Common myeloid progenitor, CD34-positive (primary cell): Measurements from ENCODE around the gene HIBCH.
"Not testable (repeated sequence)": the region's sequence is repeated elsewhere in the genome, so short reads cannot be mapped to it uniquely, and the experiment has no call there.

Experiments used
- CTCF ChIA-PET: fragments of 350-600 bp; sonication (Branson Sonifier 250); formaldehyde crosslinking; loops from one replicate; lab custom pipeline; 2021; ENCODE audit warnings: antibody characterized with exemption; lab: Charles Lee
- POLR2A ChIA-PET: fragments of 350-600 bp; sonication (Branson Sonifier 250); formaldehyde crosslinking; loops from one replicate; lab custom pipeline; 2021; ENCODE audit warnings: antibody characterized with exemption; lab: Charles Lee
- DNase-seq, 3 donors: peaks; one replicate each; pipeline versions ENCODE4 v3.0.0 to v3.0.0-alpha.2; 2013
- H3K27ac ChIP-seq, 2 experiments: 1 replicate in 1 of 2; 2 replicates in 1 of 2; pipeline ENCODE4 v1.7.0; 2013; ENCODE audit warnings: inconsistent platforms in 2 of 2, low read length in 2 of 2, mild to moderate bottlenecking in 2 of 2, low read depth in 1 of 2, moderate library complexity in 1 of 2; ENCODE audit not compliant: severe bottlenecking in 2 of 2, insufficient read depth in 1 of 2, poor library complexity in 1 of 2
- H3K27me3 ChIP-seq, 5 experiments: replicated peaks in 2 of 5; 1 replicate in 3 of 5; 2 replicates in 2 of 5; pipeline versions ENCODE4 v1.6.1 to v1.7.0; 2013; ENCODE audit warnings: low read length in 4 of 5, mild to moderate bottlenecking in 2 of 5, moderate library complexity in 2 of 5, inconsistent platforms in 1 of 5; ENCODE audit not compliant: insufficient read depth in 5 of 5, control insufficient read depth in 4 of 5
- H3K36me3 ChIP-seq, 4 experiments: 1 replicate in 2 of 4; 2 replicates in 2 of 4; pipeline versions ENCODE4 v1.6.1 to v1.7.0; 2013; ENCODE audit warnings: low read length in 3 of 4, control low read depth in 1 of 4, mild to moderate bottlenecking in 1 of 4; ENCODE audit not compliant: control insufficient read depth in 4 of 4, insufficient read depth in 4 of 4
- H3K4me1 ChIP-seq, 4 experiments: 1 replicate in 3 of 4; 2 replicates in 1 of 4; pipeline versions ENCODE4 v1.6.1 to v1.7.1; 2013; ENCODE audit warnings: low read length in 3 of 4, mild to moderate bottlenecking in 3 of 4, control low read depth in 1 of 4, inconsistent platforms in 1 of 4, moderate library complexity in 1 of 4; ENCODE audit not compliant: control insufficient read depth in 4 of 4, insufficient read depth in 4 of 4; ENCODE audit errors: control extremely low read depth in 1 of 4
- H3K4me3 ChIP-seq, 7 experiments: 1 replicate in 4 of 7; 2 replicates in 3 of 7; pipeline versions ENCODE4 v1.5.1 to v1.7.0; 2013; ENCODE audit warnings: mild to moderate bottlenecking in 7 of 7, low read length in 6 of 7, moderate library complexity in 6 of 7, inconsistent platforms in 2 of 7, low read depth in 2 of 7, control low read depth in 1 of 7; ENCODE audit not compliant: insufficient read depth in 4 of 7, control insufficient read depth in 1 of 7; ENCODE audit errors: extremely low read depth in 1 of 7
- H3K9me3 ChIP-seq, 5 experiments: 1 replicate in 4 of 5; 2 replicates in 1 of 5; pipeline versions ENCODE4 v1.6.1 to v1.7.1; 2013; ENCODE audit warnings: low read length in 4 of 5, mild to moderate bottlenecking in 2 of 5, inconsistent platforms in 1 of 5, low read depth in 1 of 5, moderate library complexity in 1 of 5; ENCODE audit not compliant: control insufficient read depth in 4 of 5, insufficient read depth in 2 of 5; ENCODE audit errors: control extremely low read depth in 1 of 5
- WGBS: methylation state at CpG from one replicate; pipeline ENCODE4 v1.1.5; 2013; ENCODE audit not compliant: insufficient coverage; 5-methylcytosine and 5-hydroxymethylcytosine counted together

Gene HIBCH

DNA sequence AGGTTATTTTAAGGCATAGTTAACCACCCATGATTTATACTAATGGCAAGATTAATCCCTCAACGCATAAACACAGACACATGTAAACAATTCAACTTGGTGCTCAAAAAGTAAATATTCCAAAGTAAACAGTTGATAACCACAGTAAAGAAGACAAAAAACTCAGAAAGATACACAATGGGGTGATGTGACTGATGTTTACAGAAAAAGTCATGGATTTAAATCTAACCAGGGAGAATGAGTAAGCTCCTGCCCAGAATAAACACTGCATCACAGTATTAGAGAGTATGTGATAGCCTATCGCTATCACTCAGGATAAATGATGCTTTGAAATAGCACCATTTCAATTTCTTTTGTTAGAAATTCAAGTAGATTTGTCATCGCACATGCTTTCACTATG, 49.3 kb downstream of the HIBCH start:
- CTCF ChIA-PET = no interaction called here
- Histone ChIP-seq H3K27me3 (no peaks in the 10 kb centered on the region), H3K9me3 (peaks cover 0 to 10% (median 0%) of the 10 kb centered on the region in 5 experiments), H3K36me3 (peaks cover 0 to 14% (median 5%) of the 10 kb centered on the region in 4 experiments), H3K4me1 (no peaks in the 10 kb centered on the region), H3K27ac (no peak overlapping the region), H3K4me3 (no peak overlapping the region)
- POLR2A ChIA-PET = no interaction called here
- DNase-seq = no peak
- WGBS = no CpG with 5 or more reads among the region's 3 CpGs

DNA sequence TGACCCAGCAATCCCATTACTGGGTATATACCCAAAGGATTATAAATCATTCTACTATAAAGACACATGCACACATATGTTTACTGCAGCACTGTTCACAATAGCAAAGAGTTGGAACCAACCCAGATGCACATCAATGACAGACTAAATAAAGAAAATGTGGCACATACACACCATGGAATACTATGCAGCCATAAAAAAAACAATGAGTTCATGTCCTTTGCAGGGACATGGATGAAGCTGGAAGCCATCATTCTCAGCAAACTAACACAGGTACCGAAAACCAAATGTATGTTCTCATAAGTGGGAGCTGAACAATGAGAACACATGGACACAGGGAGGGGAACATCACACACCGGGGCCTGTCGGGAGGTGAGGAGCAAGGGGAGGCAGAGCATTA, 49.9 kb downstream of the HIBCH start:
- DNase-seq, H3K4me1 ChIP-seq, H3K27ac ChIP-seq, H3K36me3 ChIP-seq, H3K27me3 ChIP-seq, CTCF ChIA-PET, H3K4me3 ChIP-seq: not testable (repeated sequence)
- POLR2A ChIA-PET = interaction anchor here (0.7 kb wide), 1 partner anchor 275 kb away, joined by 3 read pairs; no protein-coding TSS in a partner anchor
- H3K9me3 ChIP-seq = peaks cover 0 to 10% (median under 1%) of the 10 kb centered on the region in 5 experiments
- WGBS = 100% methylated on average over 2 of the region's 3 CpGs

DNA sequence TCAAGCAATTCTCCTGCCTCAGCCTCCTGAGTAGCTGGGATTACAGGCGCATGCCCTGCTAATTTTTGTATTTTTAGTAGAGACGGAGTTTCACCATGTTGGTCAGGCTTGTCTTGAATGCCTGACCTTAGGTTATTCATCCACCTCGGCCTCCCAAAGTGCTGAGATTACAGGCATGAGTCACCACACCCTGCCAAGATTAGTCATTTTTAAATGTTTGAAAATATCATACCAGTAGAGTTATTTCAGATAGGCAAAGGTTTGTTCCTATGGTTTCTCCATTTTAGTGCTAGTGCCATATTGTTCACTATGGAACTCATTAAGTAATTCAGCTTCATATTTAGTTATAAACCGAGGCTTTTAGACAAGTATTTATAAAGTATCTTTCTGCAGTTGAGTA, 52.3 kb downstream of the HIBCH start:
- H3K27ac ChIP-seq = no peak overlapping the region
- WGBS = 100% methylated on average over 2 of the region's 4 CpGs
- no peaks in the 10 kb centered on the region for H3K27me3 ChIP-seq
- H3K4me1 ChIP-seq = no peaks in the 10 kb centered on the region
- no peak overlapping the region for H3K4me3 ChIP-seq
- H3K9me3 ChIP-seq = peaks cover 0 to 10% (median 3%) of the 10 kb centered on the region in 5 experiments
- peaks cover 0 to 8% (median 5%) of the 10 kb centered on the region in 4 experiments for H3K36me3 ChIP-seq
- CTCF ChIA-PET = interaction anchor here (1.4 kb wide), 1 partner anchor 19 kb away, joined by 4 read pairs; no protein-coding TSS in a partner anchor
- POLR2A ChIA-PET = no interaction called here
- DNase-seq = no peak

DNA sequence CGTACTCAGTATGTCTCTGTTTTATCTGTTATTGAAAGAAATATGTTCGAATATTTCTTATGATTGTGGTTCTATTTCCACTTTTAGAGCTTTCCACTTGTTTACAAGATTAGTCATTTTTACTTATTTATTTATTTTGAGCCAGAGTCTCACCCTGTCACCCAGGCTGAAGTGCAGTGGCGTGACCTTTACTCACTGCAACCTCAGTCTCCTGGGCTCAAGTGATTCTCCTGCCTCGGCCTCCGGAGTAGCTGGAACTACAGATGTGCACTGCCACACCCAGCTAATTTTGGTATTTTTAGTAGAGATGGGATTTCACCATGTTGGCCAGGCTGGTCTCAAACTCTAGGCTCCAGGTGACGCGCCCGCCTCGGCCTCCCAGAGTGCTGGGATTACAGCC, 53.3 kb downstream of the HIBCH start:
- 95% methylated on average over 7 of the region's 9 CpGs for WGBS
- H3K27ac ChIP-seq = no peak overlapping the region
- ChIA-PET CTCF (interaction anchor here (1.3 to 1.4 kb wide), 3 partner anchors 18 to 177 kb away, joined by 3 to 4 read pairs (median 4); a partner anchor contains a TSS), POLR2A (no interaction called here)
- H3K4me1 ChIP-seq = no peaks in the 10 kb centered on the region
- H3K36me3 ChIP-seq = peaks cover 0 to 8% (median 5%) of the 10 kb centered on the region in 4 experiments
- no peak for DNase-seq
- peaks cover 0 to 10% (median 3%) of the 10 kb centered on the region in 5 experiments for H3K9me3 ChIP-seq
- no peaks in the 10 kb centered on the region for H3K27me3 ChIP-seq
- no peak overlapping the region for H3K4me3 ChIP-seq

DNA sequence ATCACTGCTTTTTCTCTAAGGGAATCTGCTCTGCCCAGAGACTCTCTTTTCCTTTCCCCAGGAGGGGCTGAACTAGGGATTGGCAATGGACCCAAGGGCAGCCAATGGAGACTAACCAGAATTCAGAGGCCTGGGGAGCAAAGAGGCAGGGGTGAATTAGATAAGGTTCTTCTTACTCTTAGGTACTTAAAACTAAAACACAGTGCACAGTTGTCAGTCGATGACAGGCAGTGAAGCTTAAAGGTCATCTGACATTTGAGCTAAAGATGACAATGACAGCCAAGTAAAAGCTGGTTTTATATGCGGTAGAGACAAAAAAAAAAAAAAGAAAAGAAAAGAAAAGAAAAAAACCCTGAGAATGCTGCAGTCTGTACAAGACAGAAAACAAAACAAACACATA, 57.8 kb downstream of the HIBCH start:
- peaks cover 0 to 24% (median 12%) of the 10 kb centered on the region in 5 experiments for H3K9me3 ChIP-seq
- H3K4me3 ChIP-seq = no peak overlapping the region
- H3K36me3 ChIP-seq = peaks cover 10 to 41% (median 21%) of the 10 kb centered on the region in 4 experiments
- WGBS = no CpG with 5 or more reads among the region's 2 CpGs
- no peak overlapping the region for H3K27ac ChIP-seq
- ChIA-PET POLR2A (no interaction called here), CTCF (no interaction called here)
- no peaks in the 10 kb centered on the region for H3K4me1 ChIP-seq
- H3K27me3 ChIP-seq = no peaks in the 10 kb centered on the region
- no peak for DNase-seq

DNA sequence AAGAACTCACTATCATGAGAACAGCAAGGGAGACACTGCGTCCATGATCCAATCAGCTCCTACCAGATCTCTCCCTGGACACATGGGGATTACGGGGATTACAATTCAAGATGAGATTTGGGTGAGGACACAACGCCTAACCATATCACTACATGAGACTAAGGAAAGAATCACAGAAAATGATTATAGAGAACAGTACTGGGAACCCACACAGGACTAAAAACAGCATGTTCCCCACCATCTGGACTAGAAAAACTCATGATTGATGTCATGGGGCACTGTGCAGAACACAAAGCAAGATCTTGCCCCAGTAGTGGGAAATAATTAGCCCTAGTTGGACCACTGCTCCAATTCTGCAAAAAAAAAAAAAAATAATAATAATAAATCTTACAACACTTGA, 63.5 kb downstream of the HIBCH start:
- ChIA-PET CTCF (no interaction called here), POLR2A (no interaction called here)
- no peaks in the 10 kb centered on the region for H3K4me1 ChIP-seq
- no CpG with 5 or more reads among the region's 3 CpGs for WGBS
- no peaks in the 10 kb centered on the region for H3K27me3 ChIP-seq
- no peak for DNase-seq
- H3K36me3 ChIP-seq = peaks cover 21 to 54% (median 35%) of the 10 kb centered on the region in 4 experiments
- no peak overlapping the region for H3K27ac ChIP-seq
- H3K4me3 ChIP-seq = no peak overlapping the region
- peaks cover 0 to 16% (median 9%) of the 10 kb centered on the region in 5 experiments for H3K9me3 ChIP-seq

DNA sequence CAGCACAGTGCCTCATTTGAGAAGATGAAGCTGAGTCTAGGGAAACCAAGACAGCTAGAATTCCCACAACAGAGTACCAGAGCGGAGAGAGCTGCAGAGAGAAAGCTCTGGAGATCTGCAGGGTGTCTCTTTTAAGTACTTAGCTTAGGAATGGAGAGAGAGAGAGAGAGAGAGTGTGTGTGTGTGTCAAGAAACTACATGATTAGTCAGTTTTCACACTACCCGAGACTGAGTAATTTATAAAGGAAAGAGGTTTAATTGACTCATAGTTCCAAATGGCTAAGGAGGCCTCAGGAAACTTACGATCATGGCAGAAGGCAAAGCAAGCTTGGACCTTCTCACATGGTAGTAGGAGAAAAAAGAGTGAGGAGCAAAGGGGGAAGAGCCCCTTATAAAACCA, 64.0 kb downstream of the HIBCH start:
- 100% methylated on average over 2 of the region's 3 CpGs for WGBS
- Histone ChIP-seq H3K27ac (no peak overlapping the region), H3K4me3 (no peak overlapping the region), H3K9me3 (peaks cover 0 to 16% (median 9%) of the 10 kb centered on the region in 5 experiments), H3K36me3 (peaks cover 24 to 56% (median 35%) of the 10 kb centered on the region in 4 experiments), H3K27me3 (no peaks in the 10 kb centered on the region), H3K4me1 (no peaks in the 10 kb centered on the region)
- DNase-seq = no peak
- ChIA-PET POLR2A (no interaction called here), CTCF (no interaction called here)
